WI38 (cell line): Measurements from ENCODE around the gene MYO16.

Source experiments
- H3K4me3 ChIP-seq: 2 replicates; pipeline ENCODE4 v1.5.1; 2011; ENCODE audit warnings: low read depth, mild to moderate bottlenecking, control low read depth, low read length
- TF ChIP-seq, protein P1 (sequence below): IDR thresholded peaks from 2 replicates; pipeline ENCODE4 v1.5.1; 2012; ENCODE audit warnings: low read depth, mild to moderate bottlenecking, control low read depth, low read length

Gene MYO16

DNA sequence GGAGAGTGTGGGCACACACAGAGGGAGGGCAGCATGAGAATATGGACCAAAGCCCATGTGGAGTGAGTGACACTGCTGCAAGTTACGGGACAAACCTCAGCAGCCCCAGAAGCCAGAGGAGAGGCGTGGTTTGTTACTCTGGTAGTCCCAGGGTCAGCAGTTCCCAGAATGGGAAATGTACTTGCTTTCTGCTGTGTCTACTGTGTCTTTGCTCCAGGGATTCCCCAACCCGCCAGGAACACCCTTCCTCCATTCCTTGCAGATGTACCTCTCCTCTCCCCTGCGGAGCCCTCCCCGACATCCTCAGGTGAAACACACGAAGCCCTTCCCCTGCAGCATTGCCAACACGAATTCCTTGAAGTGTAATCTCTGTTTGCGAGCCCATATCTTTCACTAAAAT is 47.2 kb downstream of the MYO16 start:
- TF ChIP-seq, protein P1, sequence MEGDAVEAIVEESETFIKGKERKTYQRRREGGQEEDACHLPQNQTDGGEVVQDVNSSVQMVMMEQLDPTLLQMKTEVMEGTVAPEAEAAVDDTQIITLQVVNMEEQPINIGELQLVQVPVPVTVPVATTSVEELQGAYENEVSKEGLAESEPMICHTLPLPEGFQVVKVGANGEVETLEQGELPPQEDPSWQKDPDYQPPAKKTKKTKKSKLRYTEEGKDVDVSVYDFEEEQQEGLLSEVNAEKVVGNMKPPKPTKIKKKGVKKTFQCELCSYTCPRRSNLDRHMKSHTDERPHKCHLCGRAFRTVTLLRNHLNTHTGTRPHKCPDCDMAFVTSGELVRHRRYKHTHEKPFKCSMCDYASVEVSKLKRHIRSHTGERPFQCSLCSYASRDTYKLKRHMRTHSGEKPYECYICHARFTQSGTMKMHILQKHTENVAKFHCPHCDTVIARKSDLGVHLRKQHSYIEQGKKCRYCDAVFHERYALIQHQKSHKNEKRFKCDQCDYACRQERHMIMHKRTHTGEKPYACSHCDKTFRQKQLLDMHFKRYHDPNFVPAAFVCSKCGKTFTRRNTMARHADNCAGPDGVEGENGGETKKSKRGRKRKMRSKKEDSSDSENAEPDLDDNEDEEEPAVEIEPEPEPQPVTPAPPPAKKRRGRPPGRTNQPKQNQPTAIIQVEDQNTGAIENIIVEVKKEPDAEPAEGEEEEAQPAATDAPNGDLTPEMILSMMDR, result no peak
- no peak overlapping the region for H3K4me3 ChIP-seq

DNA sequence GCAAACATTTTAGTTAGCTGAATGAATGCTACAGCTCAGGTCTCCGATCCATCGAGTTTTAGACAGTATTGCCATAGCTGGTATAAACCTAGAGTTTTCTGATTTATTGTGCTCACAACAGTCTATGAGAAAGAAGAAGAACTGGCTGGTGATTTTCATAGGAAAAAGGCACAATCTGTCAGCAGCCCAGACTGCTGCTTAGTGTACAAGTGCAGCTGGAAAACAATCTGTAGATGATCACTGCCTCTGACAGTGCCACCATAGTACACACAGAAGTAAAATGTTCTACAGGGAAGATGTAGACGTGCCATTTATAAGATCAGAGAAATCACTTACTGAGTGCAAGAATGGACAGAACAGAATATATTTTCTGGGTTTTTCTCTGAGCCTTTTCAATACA is 48.4 kb downstream of the MYO16 start:
- H3K4me3 ChIP-seq, result no peak overlapping the region
- TF ChIP-seq, protein P1, result no peak

DNA sequence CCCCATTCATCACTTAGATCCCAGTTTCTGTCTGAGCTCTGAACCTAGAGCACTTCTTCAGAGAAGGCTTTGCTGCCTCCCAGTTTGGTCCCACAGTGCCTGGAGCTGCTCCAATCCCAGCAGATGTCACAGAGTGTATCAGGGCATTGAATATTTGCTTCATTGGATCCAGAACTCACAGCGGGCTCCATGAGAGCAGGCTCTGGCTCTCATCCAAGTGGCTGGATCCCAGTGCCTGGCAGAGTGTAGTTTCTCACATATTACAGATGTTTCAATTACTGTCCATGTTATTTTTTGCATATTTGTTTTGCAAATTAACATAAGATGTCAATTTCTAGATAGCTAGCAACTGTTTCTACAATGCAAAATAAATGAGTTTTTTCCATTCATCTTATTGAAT is 50.6 kb downstream of the MYO16 start:
- TF ChIP-seq, protein P1, result no peak
- no peak overlapping the region for H3K4me3 ChIP-seq

DNA sequence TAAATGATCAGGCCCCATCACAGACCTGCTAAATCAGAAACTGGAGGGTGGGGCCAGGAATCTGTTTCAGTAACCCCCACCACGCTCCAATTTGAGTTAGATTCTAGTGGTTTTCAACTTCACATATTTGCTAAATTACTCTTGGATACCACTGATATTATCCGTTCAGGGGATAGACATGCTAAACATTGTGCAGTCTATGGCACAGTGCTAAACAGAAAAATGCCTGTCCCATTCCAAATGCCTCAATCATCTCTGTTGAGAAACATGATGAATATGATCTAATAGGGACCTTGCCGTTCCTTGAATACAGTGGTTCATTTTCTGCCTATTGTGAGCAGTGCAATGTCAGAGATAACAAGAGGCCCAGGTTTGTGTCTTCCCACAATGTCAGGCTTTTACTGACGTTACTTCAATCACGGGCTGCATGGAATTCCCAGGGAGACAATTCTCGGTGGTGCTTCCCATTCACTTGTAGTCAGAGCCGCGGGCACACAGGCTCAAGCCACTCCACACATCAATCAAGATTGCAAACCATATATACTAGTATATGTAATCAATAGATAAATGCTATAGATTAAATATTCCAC is 52.7 kb downstream of the MYO16 start:
- TF ChIP-seq, protein P1, result no peak
- no peak overlapping the region for H3K4me3 ChIP-seq

DNA sequence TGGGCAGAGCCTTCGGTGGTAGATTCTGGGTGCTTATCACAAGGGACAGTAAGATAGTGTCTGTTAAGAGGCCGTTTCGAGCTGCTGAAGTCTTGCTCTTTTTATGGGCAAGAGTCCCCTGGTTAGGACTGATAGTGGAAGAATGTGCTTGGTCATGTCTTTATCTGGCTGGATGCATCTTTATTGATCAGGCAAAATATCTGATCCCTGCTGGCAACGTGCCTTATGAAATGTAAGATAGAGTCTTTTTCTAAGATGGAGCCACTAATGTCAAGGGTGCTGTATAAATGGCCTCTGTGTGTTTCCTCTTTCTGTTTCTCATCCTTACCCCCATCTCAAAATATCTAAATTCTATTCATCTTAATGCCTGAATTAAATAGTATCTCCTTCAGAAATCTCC is 53.3 kb downstream of the MYO16 start:
- TF ChIP-seq, protein P1, result no peak
- no peak overlapping the region for H3K4me3 ChIP-seq

DNA sequence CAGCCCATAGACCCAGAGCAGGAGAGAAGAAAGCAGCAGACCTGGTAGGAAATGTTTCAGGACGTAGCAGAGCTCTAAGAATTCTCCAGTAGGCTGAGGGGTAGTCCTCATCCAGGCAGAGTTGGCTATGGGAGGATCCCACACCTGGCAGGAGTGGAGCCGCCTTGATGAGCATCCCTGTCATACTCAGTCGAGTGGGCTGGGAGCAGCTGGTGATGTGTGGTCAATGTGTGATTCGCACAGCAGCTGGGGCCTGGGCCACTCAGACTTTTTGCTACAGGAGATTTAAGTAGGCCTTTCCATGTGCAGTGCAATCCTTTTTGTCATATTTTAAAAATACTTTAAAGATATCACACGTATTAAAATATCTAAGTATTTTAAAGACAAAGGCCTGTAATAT is 56.6 kb downstream of the MYO16 start:
- H3K4me3 ChIP-seq, result no peak overlapping the region
- TF ChIP-seq, protein P1, result no peak

DNA sequence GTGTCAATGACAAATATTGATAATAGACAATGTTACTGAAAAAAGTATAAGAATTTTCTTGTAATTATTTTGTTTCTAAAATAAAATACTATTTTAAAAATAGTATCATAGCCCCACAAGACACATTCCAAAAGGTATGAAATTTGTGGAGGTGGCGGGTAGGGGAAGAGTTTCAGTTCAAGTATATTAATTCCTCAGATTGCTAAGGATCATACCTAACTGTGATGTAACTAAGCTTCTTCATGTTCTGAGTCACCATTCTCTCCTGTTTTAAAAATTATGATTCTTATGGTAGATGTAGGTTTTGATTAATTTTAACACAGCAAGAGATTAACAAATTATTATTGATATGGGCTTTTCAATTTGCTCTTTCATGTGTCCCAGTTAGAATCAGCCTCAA is 61.3 kb downstream of the MYO16 start:
- H3K4me3 ChIP-seq, result no peak overlapping the region
- TF ChIP-seq, protein P1, result no peak
